HUES48 (cell line): ENCODE results near the gene MESP2.

Experiments
- H3K27ac ChIP-seq: one replicate; pipeline ENCODE4 v1.7.0; 2013; ENCODE audit warnings: low read depth, low read length, inconsistent platforms
- H3K27me3 ChIP-seq: 2 replicates; pipeline ENCODE4 v1.6.1; 2013; ENCODE audit warnings: mild to moderate bottlenecking, low read length; ENCODE audit not compliant: control insufficient read depth, insufficient read depth
- H3K36me3 ChIP-seq: 2 replicates; pipeline ENCODE4 v1.6.1; 2013; ENCODE audit warnings: low read length; ENCODE audit not compliant: control insufficient read depth, insufficient read depth
- H3K4me1 ChIP-seq: 2 replicates; pipeline ENCODE4 v1.6.1; 2013; ENCODE audit warnings: mild to moderate bottlenecking, low read length; ENCODE audit not compliant: control insufficient read depth, insufficient read depth
- H3K4me3 ChIP-seq: 2 replicates; pipeline ENCODE4 v1.5.1; 2013; ENCODE audit warnings: mild to moderate bottlenecking, low read depth, low read length
- H3K9ac ChIP-seq: 2 replicates; pipeline ENCODE4 v1.6.1; 2013; ENCODE audit warnings: mild to moderate bottlenecking, low read depth, low read length, moderate library complexity
- H3K9me3 ChIP-seq: 2 replicates; pipeline ENCODE4 v1.6.1; 2013; ENCODE audit warnings: low read length; ENCODE audit not compliant: control insufficient read depth, insufficient read depth

The MESP2 gene, protein sequence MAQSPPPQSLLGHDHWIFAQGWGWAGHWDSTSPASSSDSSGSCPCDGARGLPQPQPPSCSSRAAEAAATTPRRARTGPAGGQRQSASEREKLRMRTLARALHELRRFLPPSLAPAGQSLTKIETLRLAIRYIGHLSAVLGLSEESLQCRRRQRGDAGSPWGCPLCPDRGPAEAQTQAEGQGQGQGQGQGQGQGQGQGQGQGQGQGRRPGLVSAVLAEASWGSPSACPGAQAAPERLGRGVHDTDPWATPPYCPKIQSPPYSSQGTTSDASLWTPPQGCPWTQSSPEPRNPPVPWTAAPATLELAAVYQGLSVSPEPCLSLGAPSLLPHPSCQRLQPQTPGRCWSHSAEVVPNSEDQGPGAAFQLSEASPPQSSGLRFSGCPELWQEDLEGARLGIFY

DNA sequence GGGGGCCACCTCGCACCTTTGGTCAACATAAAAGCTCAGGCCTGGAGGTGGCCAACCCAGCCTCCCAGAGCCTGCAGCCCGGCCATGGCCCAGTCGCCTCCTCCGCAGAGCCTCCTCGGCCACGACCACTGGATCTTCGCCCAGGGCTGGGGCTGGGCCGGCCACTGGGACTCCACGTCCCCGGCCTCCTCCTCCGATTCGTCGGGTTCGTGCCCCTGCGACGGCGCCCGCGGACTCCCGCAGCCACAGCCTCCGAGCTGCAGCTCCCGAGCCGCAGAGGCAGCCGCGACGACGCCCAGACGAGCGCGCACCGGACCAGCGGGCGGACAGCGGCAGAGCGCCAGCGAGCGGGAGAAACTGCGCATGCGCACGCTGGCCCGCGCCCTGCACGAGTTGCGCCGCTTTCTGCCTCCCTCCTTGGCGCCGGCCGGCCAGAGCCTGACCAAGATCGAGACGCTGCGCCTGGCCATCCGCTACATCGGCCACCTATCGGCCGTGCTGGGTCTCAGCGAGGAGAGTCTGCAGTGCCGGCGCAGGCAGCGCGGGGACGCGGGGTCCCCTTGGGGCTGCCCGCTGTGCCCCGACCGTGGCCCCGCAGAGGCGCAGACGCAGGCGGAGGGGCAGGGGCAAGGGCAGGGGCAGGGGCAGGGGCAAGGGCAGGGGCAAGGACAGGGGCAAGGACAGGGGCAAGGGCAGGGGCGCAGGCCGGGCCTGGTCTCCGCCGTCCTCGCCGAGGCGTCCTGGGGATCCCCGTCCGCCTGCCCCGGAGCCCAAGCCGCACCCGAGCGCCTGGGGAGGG lies at the start of gene MESP2:
TSS of gene MESP2 (plus strand) at position 59 of the 799 bp plus-strand sequence. CDS start at position 85, 26 bp downstream.
- Histone ChIP-seq H3K36me3 (no peaks in the 10 kb centered on the region), H3K9me3 (no peaks in the 10 kb centered on the region), H3K4me3 (peak within 1 kb of the TSS; percentile 48; the same call in 1 of the 2 replicates), H3K27me3 (peaks cover 38% of the 10 kb centered on the region), H3K27ac (no peak within 1 kb of the TSS), H3K9ac (no peak within 1 kb of the TSS), H3K4me1 (no peaks in the 10 kb centered on the region)

DNA sequence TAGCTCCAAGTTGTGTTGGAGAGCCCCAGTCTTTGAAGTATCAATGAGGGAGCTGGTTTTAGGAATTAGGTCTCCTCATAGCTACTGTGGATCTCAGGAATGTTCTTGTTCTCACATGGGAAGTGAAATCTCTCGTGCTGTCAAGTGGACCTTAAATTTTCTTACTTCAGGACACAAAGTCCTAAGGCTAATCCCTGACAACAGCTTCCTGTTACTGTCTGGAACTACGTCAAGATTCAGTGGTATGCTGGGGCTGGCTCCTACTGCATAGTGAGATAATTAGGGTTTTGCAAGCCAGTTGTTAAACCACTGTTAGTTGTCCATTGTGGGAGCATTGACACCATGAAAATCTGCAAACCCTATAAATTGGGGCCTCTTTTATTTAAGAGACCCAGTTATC lies 47.9 kb upstream of the MESP2 start:
- Histone ChIP-seq H3K4me1 (no peaks in the 10 kb centered on the region), H3K4me3 (no peak overlapping the region), H3K9ac (no peak overlapping the region)

DNA sequence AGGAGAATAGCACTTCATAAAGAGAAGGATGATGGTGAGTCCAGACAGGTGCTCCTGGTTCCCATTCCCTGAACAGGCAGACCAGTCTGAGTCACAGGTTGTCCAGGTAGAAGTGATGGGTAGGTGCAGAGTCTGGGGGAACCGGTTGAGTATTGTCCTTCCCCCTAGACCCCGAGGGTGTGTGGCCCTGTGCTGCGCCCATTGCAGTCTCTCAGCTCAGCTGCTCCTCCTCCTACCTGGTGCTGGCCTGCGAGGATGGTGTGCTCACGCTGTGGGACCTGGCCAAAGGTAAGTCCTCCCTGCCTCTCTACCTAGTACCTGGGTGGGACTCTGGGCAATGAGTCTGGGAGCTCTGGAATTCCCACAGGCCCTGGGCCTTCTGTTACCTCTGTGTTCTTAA lies 44.9 kb upstream of the MESP2 start:
- no peak overlapping the region for H3K4me3 ChIP-seq
- no peaks in the 10 kb centered on the region; the same call in 1 of the 2 replicates for H3K27me3 ChIP-seq
- H3K36me3 ChIP-seq = no peaks in the 10 kb centered on the region
- H3K27ac ChIP-seq = no peak overlapping the region
- H3K9me3 ChIP-seq = no peaks in the 10 kb centered on the region
- no peak overlapping the region for H3K9ac ChIP-seq
- no peaks in the 10 kb centered on the region for H3K4me1 ChIP-seq

More for the DNA sequence above, 47.9 kb upstream of the MESP2 start:
- Histone ChIP-seq H3K27me3 (no peaks in the 10 kb centered on the region), H3K9me3 (peaks cover 5% of the 10 kb centered on the region; the same call in 1 of the 2 replicates), H3K36me3 (no peaks in the 10 kb centered on the region), H3K27ac (no peak overlapping the region)

DNA sequence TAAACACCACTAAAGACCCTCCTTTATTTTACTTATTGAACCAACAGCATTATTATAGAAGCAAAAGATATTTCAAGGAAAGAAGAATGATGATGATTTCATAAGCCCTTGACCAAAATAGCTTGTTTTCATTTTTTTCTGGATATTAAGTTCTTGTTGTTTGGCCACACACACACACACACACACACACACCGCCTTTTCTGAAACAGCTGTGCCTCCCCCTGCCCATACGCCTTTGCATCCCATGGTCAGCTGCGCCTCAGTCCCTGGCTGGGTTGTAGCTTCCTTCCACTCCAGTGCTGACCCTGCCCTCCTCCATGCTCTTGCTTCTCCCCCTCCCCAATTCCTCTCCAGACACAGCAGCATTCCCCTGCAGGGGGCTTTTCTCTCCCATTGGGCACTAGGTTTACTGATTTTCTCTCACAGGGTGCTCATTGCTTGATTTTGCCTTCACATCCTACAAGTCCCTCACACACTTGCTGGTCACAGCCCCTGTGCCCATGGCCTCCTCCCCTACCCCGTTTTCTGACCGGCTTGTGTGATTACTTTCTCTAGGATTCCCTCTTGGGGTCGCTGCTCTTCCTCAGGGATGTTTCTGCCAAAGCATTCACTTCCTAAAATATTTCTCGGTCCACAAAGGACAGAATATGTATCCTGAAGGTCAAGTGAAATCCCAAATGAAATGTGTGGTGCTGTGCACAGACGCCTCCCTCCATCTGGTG lies 43.5 kb upstream of the MESP2 start:
- H3K27me3 ChIP-seq = no peaks in the 10 kb centered on the region; the same call in 1 of the 2 replicates
- no peak overlapping the region for H3K9ac ChIP-seq
- no peaks in the 10 kb centered on the region for H3K36me3 ChIP-seq
- H3K4me3 ChIP-seq = no peak overlapping the region
- H3K27ac ChIP-seq = no peak overlapping the region
- H3K4me1 ChIP-seq = no peaks in the 10 kb centered on the region
- H3K9me3 ChIP-seq = no peaks in the 10 kb centered on the region

DNA sequence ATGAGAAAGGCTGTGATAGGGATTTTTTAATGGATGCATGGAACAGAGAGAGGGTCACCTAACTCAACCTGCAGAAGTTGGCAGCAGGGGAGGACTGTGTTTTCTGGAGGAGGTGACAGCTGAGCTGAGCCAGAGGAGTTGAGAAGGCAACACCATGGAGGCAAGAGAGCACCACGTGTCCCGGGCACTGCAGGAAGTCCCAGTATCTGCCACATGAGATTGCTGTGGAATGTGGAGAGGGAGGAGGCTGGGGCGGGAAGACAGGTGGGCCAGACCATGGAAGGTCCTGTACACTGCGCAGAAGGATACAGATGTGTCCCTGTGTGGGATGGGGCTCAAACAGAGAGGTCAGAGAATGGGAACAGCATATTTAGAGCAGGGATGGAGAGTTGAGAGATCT lies 40.4 kb upstream of the MESP2 start:
- Histone ChIP-seq H3K9ac (no peak overlapping the region), H3K9me3 (no peaks in the 10 kb centered on the region), H3K27ac (no peak overlapping the region), H3K27me3 (no peaks in the 10 kb centered on the region; the same call in 1 of the 2 replicates), H3K4me1 (no peaks in the 10 kb centered on the region), H3K36me3 (no peaks in the 10 kb centered on the region), H3K4me3 (no peak overlapping the region)

DNA sequence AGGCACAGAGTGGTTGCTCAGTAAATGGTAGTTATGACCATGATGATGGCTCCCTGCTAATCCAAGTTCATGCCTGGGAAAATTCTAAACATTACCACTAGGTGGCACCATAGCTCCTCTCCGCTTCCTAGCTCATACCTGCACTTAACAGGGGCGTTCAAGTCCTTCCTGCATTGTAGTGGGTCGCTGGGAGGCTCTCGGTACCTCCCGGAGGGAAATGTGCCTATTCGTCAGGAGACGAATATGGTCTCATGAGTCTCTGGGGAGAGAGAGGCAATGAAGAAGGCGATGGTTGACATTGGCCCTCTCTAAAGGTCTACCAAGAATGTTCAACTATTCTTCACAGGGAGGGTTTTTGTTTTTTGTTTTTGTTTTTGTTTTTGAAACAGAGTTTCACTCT lies 36.0 kb upstream of the MESP2 start:
- Histone ChIP-seq H3K36me3 (no peaks in the 10 kb centered on the region), H3K9ac (no peak overlapping the region), H3K4me1 (no peaks in the 10 kb centered on the region), H3K4me3 (no peak overlapping the region), H3K27ac (no peak overlapping the region), H3K9me3 (no peaks in the 10 kb centered on the region), H3K27me3 (peaks cover 21% of the 10 kb centered on the region)

DNA sequence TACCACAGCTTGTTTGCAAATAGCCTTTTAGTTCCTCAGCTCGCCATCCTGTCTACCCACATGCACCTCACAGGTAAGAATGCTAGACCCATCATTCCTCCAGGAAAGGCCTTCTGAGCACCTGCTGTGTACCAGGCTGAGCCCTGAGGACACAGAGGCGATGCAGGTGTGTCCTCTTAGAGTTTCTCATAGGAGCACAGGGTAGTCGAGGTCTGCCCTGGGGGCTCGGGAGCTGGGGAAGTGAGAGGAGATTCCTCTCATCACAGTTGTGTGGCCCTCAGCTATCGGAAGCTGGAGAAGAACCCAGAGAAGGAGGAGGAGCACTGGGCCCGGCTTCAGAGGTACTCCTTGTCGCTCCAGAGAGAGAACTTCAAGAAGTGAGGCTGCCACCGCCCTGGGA lies 33.1 kb upstream of the MESP2 start:
- Histone ChIP-seq H3K9ac (no peak overlapping the region), H3K4me3 (no peak overlapping the region), H3K27me3 (peaks cover 50% of the 10 kb centered on the region), H3K4me1 (peaks cover 5% of the 10 kb centered on the region; the same call in 1 of the 2 replicates), H3K27ac (no peak overlapping the region), H3K9me3 (no peaks in the 10 kb centered on the region), H3K36me3 (no peaks in the 10 kb centered on the region)

DNA sequence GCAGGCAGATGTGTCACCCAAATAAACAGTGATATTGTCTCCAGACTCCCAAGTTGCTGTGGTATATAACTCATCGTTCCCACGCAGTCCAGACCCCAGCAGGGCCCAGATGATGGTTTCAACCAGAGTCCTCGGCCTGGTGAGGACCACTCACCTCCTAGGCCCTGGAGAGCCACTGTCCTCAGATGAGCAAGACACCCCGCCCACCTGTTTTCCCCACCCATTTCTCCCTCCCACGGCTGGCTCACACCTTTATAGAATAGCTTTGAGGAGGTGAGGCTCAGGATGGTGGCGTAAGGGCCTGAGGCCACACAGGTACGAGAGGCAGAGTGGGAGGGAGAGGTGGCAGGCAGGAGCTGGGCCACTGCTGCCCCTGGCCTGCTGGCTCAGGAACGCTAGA lies 32.5 kb upstream of the MESP2 start:
- Histone ChIP-seq H3K9ac (no peak overlapping the region), H3K27me3 (peaks cover 56% of the 10 kb centered on the region), H3K4me1 (peaks cover 11% of the 10 kb centered on the region; the same call in 1 of the 2 replicates), H3K36me3 (no peaks in the 10 kb centered on the region), H3K9me3 (no peaks in the 10 kb centered on the region), H3K4me3 (no peak overlapping the region), H3K27ac (no peak overlapping the region)

DNA sequence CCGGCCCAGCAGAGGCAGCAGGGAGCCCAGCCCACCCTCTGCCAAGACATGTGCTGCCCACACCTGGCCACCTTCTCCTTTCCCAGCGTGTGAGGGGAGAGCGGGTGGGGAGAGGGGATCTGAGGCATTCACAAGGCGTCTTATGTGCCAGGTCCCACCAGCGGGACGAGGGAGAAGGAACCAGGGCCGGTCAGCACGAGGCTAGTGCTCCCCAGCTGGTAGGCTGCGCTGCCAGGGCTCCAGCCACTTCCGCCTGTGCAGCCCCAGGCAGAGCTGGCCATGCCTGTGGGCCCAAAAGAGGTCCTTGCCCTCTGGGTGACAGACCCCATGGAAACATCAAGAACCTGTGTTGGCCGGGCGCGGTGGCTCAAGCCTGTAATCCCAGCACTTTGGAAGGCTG lies 31.0 kb upstream of the MESP2 start:
- Histone ChIP-seq H3K9me3 (no peaks in the 10 kb centered on the region), H3K4me3 (no peak overlapping the region), H3K27ac (no peak overlapping the region), H3K9ac (no peak overlapping the region), H3K27me3 (peaks cover 71% of the 10 kb centered on the region), H3K36me3 (no peaks in the 10 kb centered on the region), H3K4me1 (peaks cover 20% of the 10 kb centered on the region; the same call in 1 of the 2 replicates)

DNA sequence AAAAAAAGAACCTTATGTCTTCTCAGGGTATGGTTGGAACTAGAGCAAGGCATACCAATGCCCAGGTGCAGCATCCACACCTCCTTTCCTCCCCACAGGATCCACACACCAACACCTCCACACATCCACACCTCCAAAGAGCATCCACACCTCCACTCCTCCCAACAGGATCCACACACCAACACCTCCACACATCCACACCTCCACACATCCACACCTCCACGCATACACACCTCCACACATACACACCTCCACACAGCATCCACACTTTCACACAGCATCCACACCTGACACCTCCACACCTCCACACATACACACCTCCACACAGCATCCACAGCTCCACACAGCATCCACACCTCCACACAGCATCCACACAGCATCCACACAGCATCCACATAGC lies 30.4 kb upstream of the MESP2 start:
- Histone ChIP-seq H3K36me3 (no peaks in the 10 kb centered on the region), H3K9me3 (no peaks in the 10 kb centered on the region), H3K27ac (no peak overlapping the region), H3K9ac (no peak overlapping the region), H3K4me3 (no peak overlapping the region), H3K27me3 (peaks cover 76% of the 10 kb centered on the region), H3K4me1 (peaks cover 21% of the 10 kb centered on the region; the same call in 1 of the 2 replicates)
